Stimulated activated CD4-positive, alpha-beta T cell treated with anti-CD3 and anti-CD28 coated beads, TNF-alpha, amount 100 ng/mL, for 1 hour (primary cell): ENCODE data around the gene CRY1.
A peak's percentile ranks its signal among the peaks of the same experiment; 100 is the strongest.

Source experiments
- DNase-seq, 3 donors: peaks; one replicate each; pipeline ENCODE4 v3.0.0-alpha.2; 2020; ENCODE audit warnings: low read depth in 3 of 3, low spot score in 1 of 3

CRY1 gene

DNA sequence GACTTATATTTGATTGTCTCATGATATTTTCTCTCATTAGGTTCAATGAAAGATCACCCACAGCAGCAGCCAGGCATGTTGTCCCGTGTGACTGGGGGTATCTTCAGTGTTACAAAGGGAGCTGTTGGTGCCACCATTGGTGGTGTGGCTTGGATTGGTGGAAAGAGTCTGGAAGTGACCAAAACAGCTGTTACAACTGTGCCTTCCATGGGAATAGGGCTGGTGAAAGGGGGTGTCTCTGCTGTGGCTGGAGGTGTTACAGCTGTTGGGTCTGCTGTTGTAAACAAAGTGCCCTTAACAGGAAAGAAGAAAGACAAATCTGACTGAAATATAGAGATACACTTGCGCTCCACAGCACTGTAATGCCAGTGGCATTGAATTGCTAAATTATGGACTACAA, 122.3 kb downstream of the CRY1 start:
- DNase-seq, result no peak

DNA sequence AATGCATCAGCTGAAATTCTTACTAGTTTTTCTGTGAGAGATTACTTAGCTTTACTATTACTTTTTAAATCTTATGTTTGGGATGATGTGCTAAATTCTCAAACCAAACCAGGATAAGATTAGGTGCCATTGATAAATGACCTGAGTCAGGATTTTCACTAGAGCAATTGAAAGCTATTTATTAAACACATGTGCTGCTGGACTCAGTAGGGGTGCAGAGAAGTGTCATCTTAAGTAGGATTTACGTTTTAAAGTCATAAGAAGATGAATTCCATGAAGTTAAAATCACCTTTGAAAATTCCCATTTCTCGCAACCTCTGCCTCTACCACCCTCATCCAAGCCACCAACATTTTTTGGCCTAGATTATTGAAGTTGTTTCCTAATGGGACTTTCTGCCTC, 128.8 kb downstream of the CRY1 start:
- no peak for DNase-seq

DNA sequence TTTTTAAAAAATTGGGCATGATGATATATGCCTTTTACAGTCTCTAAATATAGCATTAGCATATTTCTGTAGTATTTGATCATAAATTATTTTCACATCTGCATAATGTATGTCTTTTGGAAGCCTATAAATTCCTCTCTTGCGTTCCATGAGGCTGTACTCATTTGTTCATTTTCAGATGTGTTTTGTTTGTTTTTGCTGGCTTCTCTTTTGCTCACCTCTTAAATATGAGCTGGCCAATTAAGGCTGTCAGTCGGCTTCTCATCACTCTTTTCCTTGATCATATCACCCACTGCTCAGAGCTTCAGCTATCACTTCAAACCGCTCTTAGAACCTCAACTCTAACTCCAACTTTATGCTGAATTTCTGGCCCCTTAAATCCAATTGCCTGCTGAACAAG, 131.1 kb downstream of the CRY1 start:
- no peak for DNase-seq

DNA sequence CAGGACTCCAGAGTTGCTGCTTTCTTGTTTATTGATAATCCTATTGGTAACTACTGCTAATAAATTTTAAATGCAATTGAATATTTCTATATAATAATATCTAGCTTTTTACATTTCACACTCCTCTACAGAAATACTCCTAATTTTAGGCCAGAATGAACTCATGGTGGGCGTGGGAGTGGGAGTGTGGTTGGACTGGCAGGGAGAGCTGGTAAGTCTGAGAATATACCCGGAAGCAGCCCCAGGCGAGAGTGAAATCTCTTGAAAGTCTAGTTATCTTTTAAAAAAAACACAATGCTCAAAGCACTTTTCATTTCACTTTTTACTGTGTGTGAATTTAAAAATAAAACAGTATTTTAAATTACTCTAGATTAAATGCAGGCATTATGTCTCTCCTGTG, 132.9 kb downstream of the CRY1 start:
- no peak for DNase-seq

DNA sequence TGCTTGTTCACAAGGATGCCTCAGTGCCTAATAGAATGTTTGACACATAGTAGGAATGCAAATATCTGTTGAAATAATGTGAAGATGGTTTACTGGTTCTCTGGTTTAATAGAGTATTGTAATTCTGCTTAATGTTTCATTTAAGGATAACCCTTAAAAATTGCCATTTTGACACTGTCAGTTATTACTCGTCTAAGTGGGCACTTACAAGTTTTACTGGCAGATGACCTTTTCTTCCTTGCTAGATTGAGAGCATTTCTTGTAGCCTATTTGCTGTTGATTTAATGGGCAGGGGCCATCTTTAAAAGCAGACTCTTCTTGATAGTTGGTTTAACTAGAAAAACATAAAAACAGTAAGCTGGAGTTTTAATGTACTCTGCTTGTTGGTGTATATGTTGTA, 135.8 kb downstream of the CRY1 start:
- DNase-seq, result no peak

DNA sequence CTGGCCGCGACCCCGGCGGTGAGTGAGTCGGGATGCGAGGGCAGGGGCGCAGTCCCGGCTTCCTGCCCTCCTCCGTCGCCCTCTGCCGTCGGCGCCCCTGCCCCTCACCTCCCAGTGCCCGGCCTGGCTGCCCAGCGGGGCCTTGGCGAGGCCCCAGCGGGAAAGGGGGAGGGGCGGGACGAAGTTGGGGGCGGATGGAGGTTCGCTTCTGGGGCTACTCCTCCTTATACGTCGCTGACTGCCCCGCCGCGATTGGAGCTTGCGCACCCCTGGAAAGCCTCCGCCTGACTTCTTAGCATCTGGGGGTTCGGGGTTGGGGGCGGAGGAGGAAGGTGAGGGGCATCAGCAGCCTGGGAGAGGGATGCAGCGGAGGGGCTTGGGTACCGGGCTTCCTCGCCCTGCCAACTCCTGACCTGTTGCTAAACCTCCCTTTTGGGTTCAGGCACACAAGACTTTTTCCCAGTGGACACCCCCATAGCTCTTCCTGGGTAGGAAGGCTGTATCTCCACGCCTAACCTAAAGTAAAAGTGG, 137.2 kb downstream of the CRY1 start:
- peak in 2 of 3 donors; percentile 5 to 35 for DNase-seq

DNA sequence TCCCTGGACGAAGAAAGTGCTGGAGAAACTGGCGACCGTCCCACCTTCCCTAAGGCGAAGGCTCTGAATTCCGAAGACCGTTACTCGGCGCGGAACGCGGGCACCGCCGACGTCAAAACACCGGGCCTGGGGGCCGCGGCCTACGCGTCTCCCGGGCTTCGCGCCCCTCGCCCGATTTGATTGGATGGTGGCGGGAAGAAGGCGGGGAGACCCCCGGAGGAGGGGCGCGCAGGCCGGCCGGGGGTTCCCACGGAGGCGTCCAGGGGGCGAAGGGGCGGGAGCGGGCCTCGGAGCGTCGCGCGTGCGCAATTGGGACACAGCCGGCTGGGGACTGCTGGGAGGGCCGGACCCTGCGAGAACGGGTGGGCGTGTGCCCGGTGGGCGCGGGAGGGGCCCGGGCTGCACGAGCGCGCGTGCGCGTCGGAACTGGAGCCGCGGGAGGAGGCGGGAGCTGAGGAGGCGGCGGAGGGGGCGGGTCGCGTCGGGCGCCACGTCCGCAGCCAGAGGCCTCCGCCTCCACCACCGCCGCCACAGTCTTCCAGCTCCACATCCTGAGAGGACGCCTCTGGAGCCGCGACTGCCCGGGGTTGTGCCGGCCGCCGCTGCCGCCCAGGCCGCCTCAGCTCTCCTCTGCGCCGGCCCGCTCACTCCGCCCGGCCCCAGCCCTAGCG, 137.8 kb downstream of the CRY1 start, which contains the start of gene TMEM263:
TMEM263 (plus strand) TSS at position 531 of the 671 bp plus-strand sequence. CDS start 11,210 bp downstream, outside the sequence.
- peak; percentile 77 to 87 (median 79) for DNase-seq

DNA sequence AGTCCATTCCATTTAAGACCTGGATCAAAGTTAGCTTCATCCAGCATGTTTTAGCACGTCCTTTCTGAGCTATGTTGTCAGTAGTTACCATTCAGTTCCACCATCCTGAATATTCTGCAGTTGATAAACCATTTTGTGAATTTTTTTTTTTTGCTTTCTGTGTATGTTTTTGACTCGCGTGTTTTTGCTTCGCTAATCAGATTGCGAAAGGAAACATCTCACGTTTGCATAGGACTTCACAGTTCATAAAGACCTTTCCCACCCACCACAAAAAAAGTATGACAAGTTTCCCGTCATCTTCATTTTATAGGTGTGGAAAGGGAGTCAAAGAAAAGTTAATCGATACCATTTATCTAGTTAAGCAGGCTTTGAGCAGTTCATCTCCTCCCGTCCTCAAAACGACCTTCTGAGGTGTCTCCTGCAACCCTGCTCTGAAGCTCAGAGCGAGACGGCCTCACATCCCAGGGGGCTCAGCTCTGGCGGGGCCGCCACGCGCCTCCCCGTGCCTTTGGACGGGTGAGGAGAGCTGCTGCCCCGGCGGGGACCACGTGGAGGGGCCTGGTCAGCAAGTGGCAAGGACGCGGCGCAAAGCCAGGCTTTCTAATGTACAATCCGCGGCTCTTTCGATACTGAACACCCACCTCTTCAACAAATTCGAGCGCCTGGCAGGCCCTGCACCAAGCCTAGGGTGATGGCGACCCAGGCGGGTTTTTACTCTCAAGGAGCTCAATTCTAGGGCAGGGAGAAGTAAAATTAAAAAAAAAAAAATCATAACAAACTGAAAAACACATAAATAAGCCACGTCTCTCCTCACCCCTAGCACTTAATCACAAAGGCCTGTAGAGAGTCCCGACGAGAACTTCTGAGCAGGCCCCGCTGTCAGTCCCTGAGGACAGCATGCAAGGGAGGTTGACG, 138.6 kb downstream of the CRY1 start:
- peak in 1 of 3 donors; percentile 0 for DNase-seq

DNA sequence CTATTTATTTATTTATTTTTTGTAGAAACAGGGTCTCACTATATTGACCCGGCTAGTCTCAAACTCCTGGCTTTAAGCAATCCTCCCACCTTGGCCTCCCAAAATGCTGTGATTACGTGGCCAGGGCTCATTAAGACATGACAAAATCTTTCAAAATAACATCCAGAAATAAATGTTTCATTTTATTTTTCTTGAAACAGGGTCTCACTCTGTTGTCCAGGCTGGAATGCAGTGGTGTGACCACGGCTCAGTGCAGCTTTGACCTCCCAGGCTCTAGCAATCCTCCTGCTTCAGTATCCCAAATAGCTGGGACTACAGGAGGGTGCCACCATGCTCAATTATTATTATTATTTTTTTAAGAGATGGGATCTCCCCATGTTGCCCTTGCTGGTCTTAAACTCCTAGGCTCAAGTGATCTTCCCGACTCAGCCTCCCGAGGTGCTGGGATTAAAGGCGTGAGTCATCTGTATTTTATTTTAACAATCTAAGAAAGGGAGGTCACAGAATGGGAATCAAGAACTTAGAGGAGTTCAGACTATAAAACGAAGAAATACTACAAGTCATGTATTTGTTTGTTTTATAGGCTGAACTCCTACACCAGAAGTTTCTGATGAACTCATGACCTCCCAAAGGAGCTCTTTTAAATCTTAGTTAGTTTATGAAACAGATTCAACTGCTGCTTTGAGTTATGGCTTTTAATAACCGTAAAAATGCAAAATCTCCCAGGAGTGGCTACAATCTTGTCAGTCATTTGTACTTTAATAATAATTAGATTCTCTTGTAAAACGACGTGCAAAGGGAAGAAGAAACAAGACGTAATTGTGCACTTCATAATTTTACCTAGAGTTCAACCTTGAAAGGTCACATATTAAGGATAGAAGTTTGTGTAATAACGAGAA, 139.7 kb downstream of the CRY1 start:
- no peak for DNase-seq

DNA sequence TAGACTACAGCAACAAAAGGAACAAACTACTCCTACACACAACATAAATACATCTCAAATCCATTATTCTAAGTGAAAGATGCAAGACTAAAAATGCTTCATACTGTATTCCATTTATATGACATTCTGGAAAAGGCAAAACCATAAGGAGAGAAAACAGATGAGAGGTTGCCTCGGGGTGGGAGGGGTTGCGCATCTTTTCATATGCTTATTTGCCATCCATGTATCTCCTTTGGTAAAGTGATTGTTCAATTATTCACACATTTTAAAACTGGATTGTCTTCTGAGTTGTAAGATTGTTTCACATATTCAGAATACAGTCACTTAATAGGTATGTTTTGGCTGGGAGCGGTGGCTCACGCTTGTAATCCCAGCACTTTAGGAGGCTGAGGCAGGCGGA, 142.8 kb downstream of the CRY1 start:
- no peak for DNase-seq

DNA sequence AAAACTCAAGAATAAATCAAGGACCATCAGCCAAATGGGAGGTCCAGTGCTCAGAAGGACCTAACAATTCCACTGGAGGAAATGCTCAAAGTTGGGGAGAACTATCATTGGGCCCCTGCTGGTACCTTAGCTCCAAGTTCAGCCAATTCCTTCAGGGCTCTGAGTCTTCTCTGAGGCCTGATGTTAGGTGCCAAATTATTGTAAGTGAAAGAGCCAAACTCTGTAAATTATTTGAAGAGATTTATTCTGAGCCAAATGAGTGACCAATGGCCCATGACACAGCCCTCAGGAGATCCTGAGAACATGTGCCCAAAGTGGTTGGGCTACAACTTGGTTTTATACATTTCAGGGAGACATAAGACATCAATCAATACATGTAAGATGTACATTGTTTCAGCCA, 145.9 kb downstream of the CRY1 start:
- no peak for DNase-seq

DNA sequence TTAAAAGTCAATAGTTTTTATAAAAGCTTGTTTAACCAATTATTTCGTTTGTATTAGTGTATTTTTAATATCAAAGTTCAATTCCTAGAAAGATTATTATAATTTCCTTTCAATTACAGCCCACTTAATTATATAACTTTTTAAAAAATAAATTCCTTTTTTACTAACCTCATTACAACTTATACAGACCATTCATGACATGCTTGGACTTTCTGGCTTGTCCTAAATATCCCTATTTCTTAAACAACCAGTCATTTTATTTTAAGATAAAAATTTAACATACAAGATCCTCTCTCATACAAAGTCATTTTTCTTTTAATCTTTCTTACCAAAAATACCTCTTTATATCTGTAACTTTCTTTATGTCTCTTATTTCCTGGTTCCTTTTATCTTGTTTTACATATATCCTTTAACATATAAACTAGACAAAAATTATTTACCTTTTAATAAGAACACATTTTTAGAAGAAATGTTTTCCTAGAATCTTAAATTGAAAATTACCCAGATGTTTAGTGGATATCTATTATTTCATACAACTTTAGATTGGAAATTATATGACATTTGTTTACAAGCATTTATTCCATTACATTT, 148.0 kb downstream of the CRY1 start:
- DNase-seq, result no peak

DNA sequence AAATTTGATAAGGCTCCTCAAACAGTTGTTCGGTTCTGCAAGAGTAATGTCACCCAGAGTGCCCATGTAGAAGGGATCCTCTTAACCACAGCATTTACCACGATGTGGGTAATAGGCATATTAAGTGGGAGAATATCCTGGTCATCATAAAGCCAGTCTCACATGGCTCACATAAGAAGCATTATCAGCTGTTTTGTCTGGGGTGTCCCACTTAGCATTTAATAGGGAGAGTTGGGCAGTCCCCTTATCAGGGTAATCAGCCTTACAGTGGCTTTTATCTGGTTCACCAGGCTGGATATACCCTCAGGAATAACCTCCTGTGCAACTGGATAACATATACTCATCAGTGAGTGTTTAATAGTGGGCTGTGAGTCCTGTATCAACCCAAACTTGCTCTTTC, 150.6 kb downstream of the CRY1 start:
- no peak for DNase-seq

DNA sequence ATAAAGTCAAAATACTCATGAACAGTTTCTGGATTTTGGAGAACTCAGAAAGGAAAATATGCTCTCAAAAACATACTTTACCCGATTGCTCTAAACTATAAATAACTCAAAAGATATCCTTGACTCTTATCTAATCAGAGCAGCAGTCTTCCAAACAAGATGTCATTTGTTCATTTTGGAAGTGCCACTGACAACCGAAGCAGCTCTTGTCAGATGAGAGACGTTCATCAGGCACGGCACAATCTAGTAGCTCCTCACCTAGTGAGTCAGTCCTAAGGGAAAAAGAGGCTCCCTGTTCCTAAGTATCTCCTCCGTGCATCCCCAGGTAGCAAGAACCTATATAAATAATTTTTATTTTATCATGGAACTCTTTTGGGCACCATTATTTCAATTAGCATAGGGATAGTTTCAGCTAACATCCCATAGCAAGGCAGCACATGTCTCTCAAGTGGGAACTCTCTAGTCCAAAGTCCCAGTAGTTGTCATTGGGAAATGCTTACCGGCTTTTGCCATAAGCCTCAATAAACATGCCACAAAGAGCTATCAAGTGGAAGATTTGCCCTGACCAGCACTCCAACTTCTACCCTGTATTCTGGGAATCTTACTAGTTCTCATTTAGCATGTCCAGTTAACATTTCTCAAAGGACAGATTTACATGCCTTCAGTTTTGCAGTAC, 151.7 kb downstream of the CRY1 start:
- no peak for DNase-seq
